Thoracic aorta (tissue), 2 donors: Measurements from ENCODE around the gene UBAC2. TPM values are rescaled to one million over a fixed set of nuclear protein-coding genes. Genes with fewer than 3 reads are reported as not detected.

Experiments
- ATAC-seq: fragments of 150-250 bp; one replicate; pipeline ENCODE4 v1.8.0; 2017; ENCODE audit warnings: low read depth; ENCODE audit not compliant: insufficient number of reproducible peaks, low FRiP score
- DNase-seq: peaks from one replicate; pipeline ENCODE4 v3.0.0-alpha.2; 2020; ENCODE audit warnings: low spot score
- H3K27ac ChIP-seq, 2 donors: fragments of 200-600 bp; sonication (generic); 1 replicate in 1 of 2; 2 replicates in 1 of 2; pipeline ENCODE4 v1.5.1; 2016; ENCODE audit warnings: mild to moderate bottlenecking in 2 of 2, moderate library complexity in 2 of 2
- H3K27me3 ChIP-seq: fragments of 200-600 bp; sonication (generic); replicated peaks from 2 replicates; pipeline ENCODE4 v1.6.0; 2016; ENCODE audit warnings: mild to moderate bottlenecking; ENCODE audit not compliant: insufficient read depth
- H3K36me3 ChIP-seq: fragments of 200-600 bp; sonication (generic); one replicate; pipeline ENCODE4 v1.5.1; 2016
- H3K4me1 ChIP-seq, 2 donors: fragments of 200-600 bp; sonication (generic); 1 replicate in 1 of 2; 2 replicates in 1 of 2; pipeline versions ENCODE4 v1.5.1 to v1.6.0; 2016; ENCODE audit warnings: low read depth in 2 of 2, mild to moderate bottlenecking in 1 of 2; ENCODE audit not compliant: control insufficient read depth in 1 of 2
- H3K4me3 ChIP-seq: fragments of 200-600 bp; sonication (generic); 2 replicates; pipeline ENCODE4 v1.5.1; 2016; ENCODE audit warnings: mild to moderate bottlenecking
- H3K9me3 ChIP-seq: fragments of 200-600 bp; sonication (generic); 2 replicates; pipeline ENCODE4 v1.5.1; 2016
- total RNA-seq, 2 donors: library from RNA; depleted of rRNA; stranded (reverse); fragments of >200 nt; gene quantifications; one replicate each; pipeline versions ENCODE4 v1.1.0 to v1.2.3, GENCODE V29; 2016
- TF ChIP-seq, protein P1 (sequence below): fragments of 200-600 bp; sonication (generic); IDR thresholded peaks from one replicate; pipeline ENCODE4 v1.5.1; 2019; ENCODE audit warnings: antibody characterized with exemption

UBAC2 gene
- total RNA-seq, 2 donors from 2014 or later = 41.3 to 49.7 TPM

DNA sequence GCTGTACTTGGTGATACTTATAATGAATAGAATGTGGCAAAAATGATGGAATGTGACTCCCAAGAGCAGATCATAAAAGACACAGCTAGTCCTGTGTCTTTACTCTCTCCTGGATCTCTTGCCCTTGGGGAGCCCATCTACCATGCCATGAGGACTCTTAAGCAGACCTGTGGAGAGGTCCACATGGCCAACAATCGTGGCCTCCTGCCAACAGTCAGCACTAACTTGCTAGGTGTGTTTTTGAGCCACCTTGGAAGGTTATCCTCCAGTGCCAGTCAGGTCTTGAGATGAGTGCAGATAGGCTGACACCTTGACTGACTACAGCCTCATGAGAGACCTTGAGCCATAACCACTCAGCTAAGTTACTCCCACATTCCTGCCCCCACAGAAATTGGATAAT lies 128.8 kb downstream of the UBAC2 start:
- DNase-seq (no peak), ATAC-seq (no peak)
- H3K9me3 ChIP-seq = no peaks in the 10 kb centered on the region
- TF ChIP-seq, protein P1, sequence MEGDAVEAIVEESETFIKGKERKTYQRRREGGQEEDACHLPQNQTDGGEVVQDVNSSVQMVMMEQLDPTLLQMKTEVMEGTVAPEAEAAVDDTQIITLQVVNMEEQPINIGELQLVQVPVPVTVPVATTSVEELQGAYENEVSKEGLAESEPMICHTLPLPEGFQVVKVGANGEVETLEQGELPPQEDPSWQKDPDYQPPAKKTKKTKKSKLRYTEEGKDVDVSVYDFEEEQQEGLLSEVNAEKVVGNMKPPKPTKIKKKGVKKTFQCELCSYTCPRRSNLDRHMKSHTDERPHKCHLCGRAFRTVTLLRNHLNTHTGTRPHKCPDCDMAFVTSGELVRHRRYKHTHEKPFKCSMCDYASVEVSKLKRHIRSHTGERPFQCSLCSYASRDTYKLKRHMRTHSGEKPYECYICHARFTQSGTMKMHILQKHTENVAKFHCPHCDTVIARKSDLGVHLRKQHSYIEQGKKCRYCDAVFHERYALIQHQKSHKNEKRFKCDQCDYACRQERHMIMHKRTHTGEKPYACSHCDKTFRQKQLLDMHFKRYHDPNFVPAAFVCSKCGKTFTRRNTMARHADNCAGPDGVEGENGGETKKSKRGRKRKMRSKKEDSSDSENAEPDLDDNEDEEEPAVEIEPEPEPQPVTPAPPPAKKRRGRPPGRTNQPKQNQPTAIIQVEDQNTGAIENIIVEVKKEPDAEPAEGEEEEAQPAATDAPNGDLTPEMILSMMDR = no peak
- H3K27ac ChIP-seq = no peak overlapping the region
- H3K27me3 ChIP-seq = no peaks in the 10 kb centered on the region
- H3K4me1 ChIP-seq = no peaks in the 10 kb centered on the region
- H3K4me3 ChIP-seq = no peak overlapping the region
- peaks cover 9% of the 10 kb centered on the region for H3K36me3 ChIP-seq

DNA sequence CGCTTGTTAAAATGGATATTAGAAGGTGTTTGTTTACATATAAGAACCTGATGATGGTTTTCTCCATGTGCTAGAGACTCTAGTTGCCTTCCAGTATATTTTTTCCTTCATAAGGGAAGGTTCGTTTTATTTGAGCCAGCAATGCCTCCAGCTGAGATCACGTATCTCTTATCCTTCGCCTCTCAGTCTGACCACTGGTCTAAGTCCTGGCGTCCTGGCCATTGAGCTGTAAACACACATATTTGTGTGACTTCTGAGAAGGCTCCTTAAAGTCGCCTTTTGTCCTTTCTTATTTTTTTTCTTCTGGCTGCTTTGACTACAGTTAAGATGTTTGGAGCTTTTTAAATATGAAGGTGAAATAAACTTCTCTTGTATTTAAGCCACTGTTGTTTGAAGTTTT lies 130.3 kb downstream of the UBAC2 start:
- no peak overlapping the region for H3K4me3 ChIP-seq
- H3K4me1 ChIP-seq = no peaks in the 10 kb centered on the region
- H3K36me3 ChIP-seq = peaks cover 9% of the 10 kb centered on the region
- H3K27me3 ChIP-seq = no peaks in the 10 kb centered on the region
- H3K9me3 ChIP-seq = no peaks in the 10 kb centered on the region
- ATAC-seq = no peak
- TF ChIP-seq, protein P1 = no peak
- no peak for DNase-seq
- H3K27ac ChIP-seq = no peak overlapping the region

DNA sequence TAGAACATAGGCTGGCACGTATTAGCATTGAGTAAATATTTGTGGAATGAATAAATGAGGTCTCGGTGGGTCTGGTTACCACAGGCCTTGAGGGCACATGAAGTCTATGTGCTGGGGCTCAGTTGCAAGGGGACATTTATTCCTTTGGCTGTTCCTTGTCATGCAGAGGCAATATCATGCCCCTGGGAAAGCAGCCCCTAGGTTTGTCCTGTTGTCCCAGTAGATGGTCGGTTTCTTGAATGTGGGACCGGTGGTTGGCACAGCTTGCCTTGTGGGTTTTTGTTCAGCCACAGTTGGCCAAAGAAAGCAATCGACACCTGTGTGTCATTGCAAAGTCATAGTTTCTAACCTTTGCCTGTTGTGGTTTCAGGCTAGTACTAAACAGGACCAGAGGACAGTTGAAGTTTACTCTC lies 131.2 kb downstream of the UBAC2 start:
- DNase-seq (no peak), ATAC-seq (no peak)
- Histone ChIP-seq H3K36me3 (peaks cover 9% of the 10 kb centered on the region), H3K9me3 (no peaks in the 10 kb centered on the region), H3K27me3 (no peaks in the 10 kb centered on the region), H3K4me3 (no peak overlapping the region), H3K27ac (no peak overlapping the region), H3K4me1 (no peaks in the 10 kb centered on the region)
- TF ChIP-seq, protein P1 = no peak

DNA sequence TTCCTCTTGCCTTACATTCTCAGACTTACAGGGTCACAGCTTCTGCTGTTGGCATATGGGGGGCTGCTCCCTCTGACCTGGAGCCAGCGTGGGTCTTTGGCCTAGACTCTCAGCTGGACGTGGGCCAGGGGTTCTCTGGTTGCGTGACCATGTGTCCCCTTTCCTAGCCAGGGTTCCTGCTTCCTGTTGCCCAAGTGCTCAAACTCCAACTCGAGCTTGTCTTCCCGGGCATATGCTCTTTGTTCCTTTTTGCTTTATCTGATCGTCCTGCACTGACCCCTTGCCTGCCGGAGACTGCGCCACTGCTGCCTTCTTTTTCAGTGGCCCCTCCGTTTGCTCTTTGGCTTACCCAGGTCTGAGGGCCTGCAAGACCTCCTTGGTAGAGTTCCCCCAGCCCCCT lies 131.8 kb downstream of the UBAC2 start:
- ATAC-seq (no peak), DNase-seq (no peak)
- Histone ChIP-seq H3K27ac (no peak overlapping the region), H3K9me3 (no peaks in the 10 kb centered on the region), H3K4me3 (no peak overlapping the region), H3K27me3 (no peaks in the 10 kb centered on the region), H3K36me3 (peaks cover 9% of the 10 kb centered on the region), H3K4me1 (no peaks in the 10 kb centered on the region)
- TF ChIP-seq, protein P1 = no peak

DNA sequence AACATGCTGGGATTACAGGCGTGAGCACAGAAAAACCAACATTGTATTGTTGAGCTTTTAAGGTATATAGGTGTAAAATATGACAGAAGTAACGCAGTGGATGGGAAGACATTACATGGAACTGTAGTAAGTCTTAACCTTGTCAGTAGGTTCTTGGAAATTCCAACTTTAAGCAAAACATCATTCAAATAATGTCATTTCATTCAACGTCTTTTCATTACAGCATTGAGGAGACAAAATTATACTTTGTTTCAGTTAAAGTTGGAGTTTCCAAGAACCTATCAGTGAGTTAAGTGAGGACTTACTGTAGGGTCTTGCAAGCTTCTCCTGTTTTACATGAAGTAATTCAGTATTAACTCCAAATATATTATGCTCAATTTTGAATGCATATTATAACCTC lies 133.6 kb downstream of the UBAC2 start:
- H3K9me3 ChIP-seq = no peaks in the 10 kb centered on the region

More for the DNA sequence above, 133.6 kb downstream of the UBAC2 start:
- Histone ChIP-seq H3K27ac (no peak overlapping the region), H3K27me3 (no peaks in the 10 kb centered on the region), H3K36me3 (peaks cover 4% of the 10 kb centered on the region), H3K4me1 (no peaks in the 10 kb centered on the region), H3K4me3 (no peak overlapping the region)
- TF ChIP-seq, protein P1 = no peak
- no peak for ATAC-seq
- no peak for DNase-seq
